ENCODE measurements around the gene CYP2W1.

DNA sequence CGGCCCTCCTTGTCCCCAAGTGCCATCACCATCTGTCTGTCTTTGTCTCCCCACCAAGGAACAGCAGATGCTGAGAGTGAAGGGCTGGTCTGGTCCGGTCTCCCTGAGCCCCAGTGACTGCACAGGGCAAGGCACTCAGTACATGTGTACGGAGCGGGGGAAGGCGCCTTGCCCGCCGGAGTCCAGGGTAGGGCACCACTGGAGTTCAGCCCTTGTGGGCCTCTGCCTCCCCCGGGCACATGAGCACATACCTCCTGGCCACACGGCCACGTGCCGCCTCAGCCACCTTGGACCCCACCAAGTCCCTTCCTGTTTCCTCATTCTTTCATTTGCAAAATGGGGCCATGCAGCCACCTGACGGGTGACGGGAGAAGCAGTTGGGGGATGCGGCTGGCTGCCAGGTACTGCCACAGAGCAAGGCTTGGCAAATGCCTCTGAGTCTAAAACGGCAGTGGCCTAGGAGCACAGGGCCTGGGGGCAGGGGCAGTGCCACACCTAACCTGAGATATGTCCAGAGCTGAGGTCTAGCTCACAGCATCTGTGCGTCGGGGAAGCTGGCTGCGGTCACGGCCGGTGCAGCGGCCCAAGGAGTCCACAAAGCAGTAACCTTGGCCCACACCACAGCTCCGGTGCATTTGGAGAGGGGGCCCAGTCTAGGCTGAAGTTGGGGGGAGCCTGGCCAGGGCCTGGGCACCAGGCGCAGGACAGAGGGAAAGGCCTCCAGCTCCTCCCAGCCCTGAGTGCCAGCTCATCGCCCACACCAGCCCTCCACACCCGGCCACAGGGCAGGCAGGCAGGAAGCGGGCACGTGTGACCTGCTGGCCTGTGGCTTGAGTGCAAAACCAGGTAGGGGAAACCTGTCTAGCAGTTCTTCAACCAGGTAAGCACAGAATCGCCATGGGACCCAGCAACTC lies 33.7 kb upstream of the CYP2W1 start:
- TF ChIP-seq, protein P1, sequence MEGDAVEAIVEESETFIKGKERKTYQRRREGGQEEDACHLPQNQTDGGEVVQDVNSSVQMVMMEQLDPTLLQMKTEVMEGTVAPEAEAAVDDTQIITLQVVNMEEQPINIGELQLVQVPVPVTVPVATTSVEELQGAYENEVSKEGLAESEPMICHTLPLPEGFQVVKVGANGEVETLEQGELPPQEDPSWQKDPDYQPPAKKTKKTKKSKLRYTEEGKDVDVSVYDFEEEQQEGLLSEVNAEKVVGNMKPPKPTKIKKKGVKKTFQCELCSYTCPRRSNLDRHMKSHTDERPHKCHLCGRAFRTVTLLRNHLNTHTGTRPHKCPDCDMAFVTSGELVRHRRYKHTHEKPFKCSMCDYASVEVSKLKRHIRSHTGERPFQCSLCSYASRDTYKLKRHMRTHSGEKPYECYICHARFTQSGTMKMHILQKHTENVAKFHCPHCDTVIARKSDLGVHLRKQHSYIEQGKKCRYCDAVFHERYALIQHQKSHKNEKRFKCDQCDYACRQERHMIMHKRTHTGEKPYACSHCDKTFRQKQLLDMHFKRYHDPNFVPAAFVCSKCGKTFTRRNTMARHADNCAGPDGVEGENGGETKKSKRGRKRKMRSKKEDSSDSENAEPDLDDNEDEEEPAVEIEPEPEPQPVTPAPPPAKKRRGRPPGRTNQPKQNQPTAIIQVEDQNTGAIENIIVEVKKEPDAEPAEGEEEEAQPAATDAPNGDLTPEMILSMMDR (conservative IDR thresholded peaks at IDR 0.05; ENCODE audit: low read depth, low read length) = no peak
- TF ChIP-seq EZH2 (IDR thresholded peaks at IDR 0.05; ENCODE audit: low read length, unreplicated experiment) (no peak), EZH2phosphoT487 (IDR thresholded peaks at IDR 0.05; ENCODE audit: borderline replicate concordance, low read length) (no peak)

Measured in PC-3 (cell line).